IMR-90 (cell line): ENCODE data around the gene RBFOX1. TPM values are rescaled to one million over a fixed set of nuclear protein-coding genes. Genes with fewer than 3 reads are reported as not detected.

Source experiments
- ATAC-seq: fragments of 200-7000 bp; cut with Tn5 transposase; 2 replicates; pipeline ENCODE4 v1.9.1; 2020; ENCODE audit warnings: low read depth, mild to moderate bottlenecking, moderate library complexity
- BruUV-seq: library from RNA; stranded (reverse); fragments of 400-500 nt; replicated peaks from 2 replicates; lab custom pipeline; 2021; lab: Mats Ljungman, UMichigan
- CTCF ChIA-PET: fragments of 300-600 bp; formaldehyde crosslinking; extraction: SDS; loops from one replicate; lab custom pipeline; 2021; ENCODE audit warnings: antibody characterized with exemption; lab: Yijun Ruan, JAX
- POLR2A ChIA-PET: fragments of 300-600 bp; sonication (Branson Sonifier 250); formaldehyde crosslinking; loops from one replicate; lab custom pipeline; 2022; ENCODE audit warnings: antibody characterized with exemption; ENCODE audit not compliant: unreplicated experiment; lab: Charles Lee
- DNase-seq: peaks from one replicate; pipeline ENCODE4 v3.0.0; 2013
- H2AFZ ChIP-seq: replicated peaks from 2 replicates; pipeline ENCODE3; 2013; ENCODE audit warnings: low read length, mild to moderate bottlenecking; ENCODE audit not compliant: poor library complexity
- H2AK5ac ChIP-seq: 2 replicates; pipeline ENCODE4 v1.6.1; 2013; ENCODE audit warnings: low read depth, low read length, inconsistent platforms
- H2AK9ac ChIP-seq: replicated peaks from 2 replicates; pipeline ENCODE3; 2013; ENCODE audit warnings: mild to moderate bottlenecking, low read depth, low read length, moderate library complexity; ENCODE audit not compliant: poor library complexity
- H2BK120ac ChIP-seq: 2 replicates; pipeline ENCODE4 v1.6.1; 2013; ENCODE audit warnings: low read depth, low read length, inconsistent platforms
- H2BK15ac ChIP-seq: 3 replicates; pipeline ENCODE4 v1.6.1; 2013; ENCODE audit warnings: low read depth, low read length, inconsistent platforms
- H2BK20ac ChIP-seq: 2 replicates; pipeline ENCODE4 v1.6.1; 2013; ENCODE audit warnings: low read depth, mild to moderate bottlenecking, inconsistent platforms, low read length, moderate library complexity
- H2BK5ac ChIP-seq: 2 replicates; pipeline ENCODE4 v1.6.1; 2013; ENCODE audit warnings: mild to moderate bottlenecking, low read depth, low read length, inconsistent platforms; ENCODE audit not compliant: poor library complexity, severe bottlenecking
- H3K14ac ChIP-seq: replicated peaks from 2 replicates; pipeline ENCODE4 v1.6.1; 2013; ENCODE audit warnings: low read depth, low read length, inconsistent platforms
- H3K18ac ChIP-seq: 2 replicates; pipeline ENCODE4 v1.6.1; 2013; ENCODE audit warnings: low read depth, low read length, control low read depth
- H3K23ac ChIP-seq: 2 replicates; pipeline ENCODE4 v1.6.1; 2013; ENCODE audit warnings: low read depth, low read length, inconsistent platforms
- H3K27ac ChIP-seq: 2 replicates; pipeline ENCODE4 v1.5.1; 2013; ENCODE audit warnings: mild to moderate bottlenecking, control low read depth, low read length; ENCODE audit not compliant: insufficient read depth
- H3K27me3 ChIP-seq: 2 replicates; pipeline ENCODE4 v1.6.1; 2013; ENCODE audit warnings: low read length; ENCODE audit not compliant: control insufficient read depth, insufficient read depth
- H3K36me3 ChIP-seq: 2 replicates; pipeline ENCODE4 v1.6.1; 2013; ENCODE audit warnings: low read length, mixed read lengths; ENCODE audit not compliant: control insufficient read depth, insufficient read depth
- H3K4ac ChIP-seq: 2 replicates; pipeline ENCODE4 v1.6.1; 2013; ENCODE audit warnings: low read depth, low read length, inconsistent platforms
- H3K4me1 ChIP-seq: 2 replicates; pipeline ENCODE4 v1.6.1; 2013; ENCODE audit warnings: low read length, mixed read lengths; ENCODE audit not compliant: control insufficient read depth, insufficient read depth
- H3K4me2 ChIP-seq: 2 replicates; pipeline ENCODE4 v1.6.1; 2013; ENCODE audit warnings: low read depth, mild to moderate bottlenecking, control low read depth, low read length, moderate library complexity
- H3K4me3 ChIP-seq: 2 replicates; pipeline ENCODE4 v1.5.1; 2013; ENCODE audit warnings: low read depth, mild to moderate bottlenecking, control low read depth, low read length, moderate library complexity; ENCODE audit not compliant: insufficient read depth
- H3K56ac ChIP-seq: 2 replicates; pipeline ENCODE4 v1.6.1; 2013; ENCODE audit warnings: low read length, inconsistent platforms; ENCODE audit not compliant: insufficient read depth; ENCODE audit errors: extremely low read depth
- H3K79me1 ChIP-seq, 2 experiments: 2 replicates each; pipeline ENCODE4 v1.6.1; 2013; ENCODE audit warnings: low read length in 2 of 2, inconsistent platforms in 1 of 2, low read depth in 1 of 2
- H3K9ac ChIP-seq: 2 replicates; pipeline ENCODE4 v1.6.1; 2013; ENCODE audit warnings: low read depth, low read length, control low read depth
- H3K9me1 ChIP-seq: 2 replicates; pipeline ENCODE4 v1.6.1; 2013; ENCODE audit warnings: low read length, inconsistent platforms; ENCODE audit not compliant: insufficient read depth
- H3K9me3 ChIP-seq: 2 replicates; pipeline ENCODE4 v1.6.1; 2013; ENCODE audit warnings: low read length; ENCODE audit not compliant: control insufficient read depth, insufficient read depth
- H4K20me1 ChIP-seq: 2 replicates; pipeline ENCODE4 v1.6.1; 2013; ENCODE audit warnings: low read length, inconsistent platforms; ENCODE audit not compliant: insufficient read depth
- H4K5ac ChIP-seq: 2 replicates; pipeline ENCODE4 v1.6.1; 2013; ENCODE audit warnings: mild to moderate bottlenecking, low read depth, low read length, control low read depth
- H4K8ac ChIP-seq, 2 experiments: 2 replicates each; pipeline ENCODE4 v1.6.1; 2013; ENCODE audit warnings: low read depth in 2 of 2, low read length in 2 of 2, control low read depth in 1 of 2, inconsistent platforms in 1 of 2
- H4K91ac ChIP-seq: 2 replicates; pipeline ENCODE4 v1.6.1; 2013; ENCODE audit warnings: low read depth, low read length, inconsistent platforms; ENCODE audit not compliant: insufficient read depth
- CEBPB ChIP-seq: IDR thresholded peaks from 2 replicates; pipeline ENCODE4 v1.6.1; 2012; ENCODE audit warnings: low read depth, low read length, improper control_type of control experiment
- CTCF ChIP-seq: conservative IDR thresholded peaks from 2 replicates; pipeline ENCODE4 v1.5.1; 2012; ENCODE audit warnings: mild to moderate bottlenecking, low read depth, low read length, improper control_type of control experiment
- FOS ChIP-seq: fragments of 150-350 bp; IDR thresholded peaks from 2 replicates; pipeline ENCODE4 v1.6.1; 2016; ENCODE audit warnings: low read depth, low read length
- MAZ ChIP-seq: IDR thresholded peaks from 2 replicates; pipeline ENCODE4 v1.6.1; 2012; ENCODE audit warnings: low read depth, mild to moderate bottlenecking, low read length, improper control_type of control experiment, moderate library complexity, borderline replicate concordance
- MXI1 ChIP-seq: IDR thresholded peaks from 2 replicates; pipeline ENCODE4 v1.6.1; 2012; ENCODE audit warnings: low read depth, mild to moderate bottlenecking, low read length, moderate library complexity, borderline replicate concordance
- POLR2A ChIP-seq: IDR thresholded peaks from 2 replicates; pipeline ENCODE4 v1.6.1; 2012; ENCODE audit warnings: mild to moderate bottlenecking, low read depth, low read length
- USF2 ChIP-seq: fragments of 150-350 bp; IDR thresholded peaks from 2 replicates; pipeline ENCODE4 v1.6.1; 2017; ENCODE audit warnings: mild to moderate bottlenecking, antibody characterized with exemption, low read length, low read depth
- WGBS, 2 experiments: methylation state at CpG; one replicate each; pipeline versions ENCODE4 v1.1.5 to v1.1.7; 2013; ENCODE audit warnings: missing lambda C conversion rate in 2 of 2; ENCODE audit not compliant: insufficient read length in 1 of 2; ENCODE audit errors: extremely low coverage in 2 of 2; 5-methylcytosine and 5-hydroxymethylcytosine counted together
- dilution Hi-C: fragments of 300-500 bp; cut with HindIII; formaldehyde crosslinking; loops from one replicate; pipeline ENCODE4 v1.14.3; 2018; ENCODE audit warnings: low sequenced_read_pairs; ENCODE audit not compliant: unreplicated experiment
- in situ Hi-C: fragments of 300-500 bp; cut with MboI; formaldehyde crosslinking; loops from 3 replicates; pipeline ENCODE4 v1.14.3; 2019; ENCODE audit warnings: low sequenced_read_pairs, inconsistent platforms, mixed read lengths
- intact Hi-C: fragments of 100-400 bp; cut with micrococcal nuclease; formaldehyde crosslinking; loops from 2 replicates; pipeline ENCODE4 v1.10.0; 2022
- polyA plus RNA-seq, 3 experiments: library from polyadenylated mRNA; depleted of rRNA; stranded (reverse); fragments of >200 nt; gene quantifications; 2 replicates each; pipeline ENCODE4 v1.2.3, GENCODE V29; 2012; ENCODE audit warnings: low replicate concordance in 1 of 3
- total RNA-seq: library from RNA; depleted of rRNA; stranded (reverse); fragments of >200 nt; gene quantifications from 2 replicates; pipeline ENCODE4 v1.2.3, GENCODE V29; 2012

Gene RBFOX1
- total and polyA plus RNA-seq, 2 of the 4 experiments (the other 2 are of a cell fraction): not detected

GRCh38 chr16:7439518-7439917 is 106.9 kb downstream of the RBFOX1 start:
- H4K20me1 ChIP-seq: no peaks in the 10 kb centered on the region
- no peak overlapping the region for H3K9ac ChIP-seq
- no peak overlapping the region for H2BK20ac ChIP-seq
- H3K27me3 ChIP-seq: no peaks in the 10 kb centered on the region
- WGBS, 2 experiments: no CpG with 5 or more reads among the region's 4 CpGs
- BruUV-seq: no TSS peak
- H4K8ac ChIP-seq: no peak overlapping the region
- H2BK120ac ChIP-seq: no peak overlapping the region
- H4K91ac ChIP-seq: no peak overlapping the region
- no peak overlapping the region for H3K23ac ChIP-seq
- DNase-seq: no peak
- dilution Hi-C loops (no loop called here), intact Hi-C loops (no loop called here), in situ Hi-C loops (no loop called here)
- peaks cover 26% of the 10 kb centered on the region for H3K9me3 ChIP-seq
- H3K56ac ChIP-seq: no peak overlapping the region
- H3K4me1 ChIP-seq: no peaks in the 10 kb centered on the region
- H2AK9ac ChIP-seq: no peak overlapping the region
- H3K9me1 ChIP-seq: no peaks in the 10 kb centered on the region
- H3K4me3 ChIP-seq: no peak overlapping the region
- TF ChIP-seq USF2 (no peak), MAZ (no peak), FOS (no peak), CTCF (no peak), POLR2A (no peak), MXI1 (no peak), CEBPB (no peak)
- no peaks in the 10 kb centered on the region for H3K36me3 ChIP-seq
- H2BK15ac ChIP-seq: no peak overlapping the region
- CTCF ChIA-PET: no interaction called here
- no peak overlapping the region for H2AK5ac ChIP-seq
- H3K18ac ChIP-seq: no peak overlapping the region
- no peak overlapping the region for H4K5ac ChIP-seq
- no peaks in the 10 kb centered on the region for H3K79me1 ChIP-seq
- H2AFZ ChIP-seq: no peak overlapping the region
- no peak overlapping the region for H3K4ac ChIP-seq
- POLR2A ChIA-PET: no interaction called here
- no peak overlapping the region for H3K4me2 ChIP-seq
- H2BK5ac ChIP-seq: no peak overlapping the region
- H3K14ac ChIP-seq: no peak overlapping the region
- no peak overlapping the region for H3K27ac ChIP-seq
- no peak for ATAC-seq
